HCT116 (cell line): ENCODE results near the gene RNF8. TPM values are rescaled to one million over a fixed set of nuclear protein-coding genes. Genes with fewer than 3 reads are reported as not detected.

Experiments
- ATAC-seq: fragments of 200-7000 bp; cut with Tn5 transposase; 2 replicates; pipeline ENCODE4 v1.9.1; 2020; ENCODE audit warnings: mild to moderate bottlenecking, moderate library complexity
- BruUV-seq: library from RNA; stranded (reverse); fragments of 400-500 nt; replicated peaks from 2 replicates; lab custom pipeline; 2021; lab: Mats Ljungman, UMichigan
- CTCF ChIA-PET: fragments of 300-600 bp; sonication (Branson Sonifier 250); formaldehyde crosslinking; loops from one replicate; lab custom pipeline; 2021; ENCODE audit warnings: antibody characterized with exemption; lab: Charles Lee
- POLR2A ChIA-PET: fragments of 300-600, 350-600 bp; sonication (Branson Sonifier 250); formaldehyde crosslinking; loops from one replicate; lab custom pipeline; 2021; ENCODE audit warnings: antibody characterized with exemption; lab: Charles Lee
- RAD21 ChIA-PET, 2 experiments: fragments of 300-600 bp; sonication (Branson Sonifier 250); formaldehyde crosslinking; loops; one replicate each; lab custom pipeline; 2023; ENCODE audit warnings: low total read pairs in 2 of 2; ENCODE audit not compliant: uncharacterized antibody in 2 of 2, unreplicated experiment in 2 of 2, low non-redundant PET in 1 of 2; lab: Charles Lee
- DNase-seq: peaks from one replicate; pipeline ENCODE4 v3.0.0-alpha.2; 2010; ENCODE audit warnings: low read depth, low spot score
- H2AFZ ChIP-seq: fragments of 200-600 bp; shearing (Covaris generic), sonication (generic); 2 replicates; pipeline ENCODE4 v1.6.1; 2017; ENCODE audit warnings: low read depth, mixed run types, mixed read lengths, antibody characterized with exemption, low read length; ENCODE audit not compliant: poor library complexity, severe bottlenecking
- H3K27ac ChIP-seq: 2 replicates; pipeline ENCODE4 v1.5.1; 2012; ENCODE audit warnings: low read depth, low read length
- H3K27me3 ChIP-seq: fragments of 200-600 bp; sonication (generic); 2 replicates; pipeline ENCODE4 v1.6.1; 2016; ENCODE audit warnings: mixed run types, low read length, mixed read lengths; ENCODE audit not compliant: insufficient read depth
- H3K36me3 ChIP-seq, 2 experiments: fragments of 200-500 bp in 1 of 2; fragments of 200-600 bp in 1 of 2; sonication (Bioruptor generic) in 1 of 2; sonication (generic) in 1 of 2; 2 replicates each; pipeline versions ENCODE4 v1.5.1 to v1.6.1; 2014 to 2016; ENCODE audit warnings: low read length in 2 of 2, inconsistent platforms in 1 of 2, mixed read lengths in 1 of 2, mixed run types in 1 of 2; ENCODE audit not compliant: insufficient read depth in 2 of 2, control insufficient read depth in 1 of 2
- H3K4me1 ChIP-seq, 2 experiments: fragments of 200-600 bp in 1 of 2; sonication (generic) in 1 of 2; 2 replicates each; pipeline versions ENCODE4 v1.5.1 to v1.6.1; 2012 to 2017; ENCODE audit warnings: low read length in 2 of 2, inconsistent platforms in 1 of 2, mild to moderate bottlenecking in 1 of 2, mixed read lengths in 1 of 2, mixed run types in 1 of 2, moderate library complexity in 1 of 2; ENCODE audit not compliant: insufficient read depth in 2 of 2, control insufficient read depth in 1 of 2
- H3K4me2 ChIP-seq: fragments of 200-600 bp; sonication (generic); 2 replicates; pipeline ENCODE4 v1.6.1; 2017; ENCODE audit warnings: mixed run types, low read length, mixed read lengths
- H3K4me3 ChIP-seq, 2 experiments: fragments of 200-600 bp in 1 of 2; sonication (generic) in 1 of 2; replicated peaks in 1 of 2; 2 replicates each; pipeline ENCODE4 v1.5.1; 2011 to 2016; ENCODE audit warnings: low read length in 2 of 2, control low read depth in 1 of 2, low read depth in 1 of 2, mild to moderate bottlenecking in 1 of 2, mixed read lengths in 1 of 2, mixed run types in 1 of 2
- H3K79me2 ChIP-seq: fragments of 200-600 bp; sonication (generic); 2 replicates; pipeline ENCODE4 v1.6.1; 2017; ENCODE audit warnings: mild to moderate bottlenecking, mixed run types, low read length, moderate library complexity, mixed read lengths; ENCODE audit not compliant: insufficient read depth
- H3K9ac ChIP-seq: fragments of 200-600 bp; sonication (generic); 2 replicates; pipeline ENCODE4 v1.6.1; 2016; ENCODE audit warnings: low read length, mixed read lengths
- H3K9me2 ChIP-seq: fragments of 200-600 bp; sonication (generic), shearing (Covaris generic); 2 replicates; pipeline ENCODE4 v1.6.1; 2017; ENCODE audit warnings: mixed run types, mild to moderate bottlenecking, moderate library complexity; ENCODE audit not compliant: insufficient read depth
- H3K9me3 ChIP-seq, 2 experiments: fragments of 200-500 bp in 1 of 2; fragments of 200-600 bp in 1 of 2; sonication (Bioruptor generic) in 1 of 2; sonication (generic) in 1 of 2; 2 replicates each; pipeline ENCODE4 v1.6.1; 2014 to 2017; ENCODE audit warnings: low read length in 2 of 2, mixed read lengths in 2 of 2, inconsistent platforms in 1 of 2, low read depth in 1 of 2, mild to moderate bottlenecking in 1 of 2, mixed run types in 1 of 2, moderate library complexity in 1 of 2; ENCODE audit not compliant: control insufficient read depth in 1 of 2, insufficient read depth in 1 of 2
- H4K20me1 ChIP-seq: fragments of 200-600 bp; sonication (generic), shearing (Covaris generic); 2 replicates; pipeline ENCODE4 v1.6.1; 2017; ENCODE audit warnings: mixed run types, mild to moderate bottlenecking, moderate library complexity; ENCODE audit not compliant: insufficient read depth
- EZH2phosphoT487 ChIP-seq: fragments of 200-600 bp; IDR thresholded peaks from 2 replicates; pipeline ENCODE4 v1.6.1; 2018; ENCODE audit warnings: antibody characterized with exemption, borderline replicate concordance
- FOSL1 ChIP-seq: IDR thresholded peaks from 2 replicates; pipeline ENCODE4 v1.6.1; 2012; ENCODE audit warnings: low read depth
- POLR2A ChIP-seq: IDR thresholded peaks from 2 replicates; pipeline ENCODE4 v1.7.0; 2011; ENCODE audit warnings: borderline replicate concordance; ENCODE audit not compliant: insufficient read depth, insufficient read length; ENCODE audit errors: extremely low read depth
- POLR2AphosphoS5 ChIP-seq: IDR thresholded peaks from 2 replicates; pipeline ENCODE4 v1.6.1; 2011; ENCODE audit warnings: mild to moderate bottlenecking, low read depth, low read length, moderate library complexity
- SRF ChIP-seq: IDR thresholded peaks from 2 replicates; pipeline ENCODE4 v1.6.1; 2012; ENCODE audit warnings: low read depth
- TCF7L2 ChIP-seq: IDR thresholded peaks from 2 replicates; pipeline ENCODE4 v1.7.0; 2011; ENCODE audit warnings: borderline replicate concordance, inconsistent platforms; ENCODE audit not compliant: insufficient read depth, insufficient read length; ENCODE audit errors: extremely low read depth
- ZBTB33 ChIP-seq: IDR thresholded peaks from 2 replicates; pipeline ENCODE4 v1.6.1; 2011; ENCODE audit warnings: mild to moderate bottlenecking, low read length, moderate library complexity; ENCODE audit not compliant: insufficient replicate concordance; ENCODE audit errors: extremely low read depth
- ZFX ChIP-seq: fragments of 450-650 bp; IDR thresholded peaks from 2 replicates; pipeline ENCODE4 v1.6.1; 2017
- intact Hi-C: fragments of 100-400 bp; cut with micrococcal nuclease; formaldehyde crosslinking; loops from 2 replicates; pipeline ENCODE4 v1.10.0; 2022
- total RNA-seq: library from RNA; stranded (reverse); gene quantifications from one replicate; pipeline ENCODE4 v1.2.1, GENCODE V29; 2021; ENCODE audit not compliant: unreplicated experiment
- TF ChIP-seq, protein P1 (sequence below): IDR thresholded peaks from 2 replicates; pipeline ENCODE4 v1.6.1; 2012
- TF ChIP-seq, protein P2 (sequence below): IDR thresholded peaks from 2 replicates; pipeline ENCODE4 v1.6.1; 2012

RNF8 gene
- total RNA-seq, 1 experiment from 2014 or later = 28.0 TPM

DNA sequence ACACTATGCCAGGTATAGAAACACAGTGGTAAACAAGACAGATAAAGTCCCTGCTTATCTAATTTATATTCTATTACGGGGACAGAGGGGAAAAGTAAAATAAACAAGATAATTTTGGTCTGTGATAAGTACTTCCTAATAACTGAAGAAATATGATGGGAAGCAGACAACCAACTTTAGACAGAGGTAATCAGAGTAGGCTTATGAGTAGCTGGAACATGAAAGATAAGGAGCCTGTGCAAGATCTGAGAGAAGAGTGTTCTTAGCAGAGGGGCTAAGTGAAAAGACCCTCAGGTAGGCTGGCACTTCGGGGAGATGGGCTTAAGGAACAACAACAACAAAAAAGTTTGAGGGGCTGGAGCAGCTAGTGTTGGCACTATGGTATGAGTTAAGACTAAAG lies 4.1 kb downstream of the RNF8 start:
- Histone ChIP-seq H3K9me2 (no peaks in the 10 kb centered on the region), H3K4me2 (no peak overlapping the region), H2AFZ (no peak overlapping the region), H3K4me1 (peaks cover 6 to 14% of the 10 kb centered on the region in 2 experiments; a peak in 3 of 4 replicates), H3K4me3 (no peak overlapping the region), H3K36me3 (peaks cover 5 to 8% of the 10 kb centered on the region in 2 experiments; a peak in 2 of 4 replicates), H3K9me3 (no peaks in the 10 kb centered on the region), H3K27me3 (no peaks in the 10 kb centered on the region), H3K79me2 (peaks cover 63% of the 10 kb centered on the region), H3K27ac (no peak overlapping the region), H4K20me1 (no peaks in the 10 kb centered on the region), H3K9ac (no peak overlapping the region)
- RAD21 ChIA-PET = no interaction called here
- POLR2A ChIA-PET = no interaction called here
- DNase-seq = no peak
- CTCF ChIA-PET = no interaction called here
- intact Hi-C loops = no loop called here
- no peak for TF ChIP-seq POLR2A
- no peak for TF ChIP-seq ZFX
- no peak for TF ChIP-seq ZBTB33
- TF ChIP-seq EZH2phosphoT487 = no peak
- no peak for TF ChIP-seq TCF7L2
- no peak for TF ChIP-seq FOSL1
- TF ChIP-seq, protein P1, sequence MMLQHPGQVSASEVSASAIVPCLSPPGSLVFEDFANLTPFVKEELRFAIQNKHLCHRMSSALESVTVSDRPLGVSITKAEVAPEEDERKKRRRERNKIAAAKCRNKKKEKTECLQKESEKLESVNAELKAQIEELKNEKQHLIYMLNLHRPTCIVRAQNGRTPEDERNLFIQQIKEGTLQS = no peak
- no peak for TF ChIP-seq POLR2AphosphoS5
- TF ChIP-seq, protein P2, sequence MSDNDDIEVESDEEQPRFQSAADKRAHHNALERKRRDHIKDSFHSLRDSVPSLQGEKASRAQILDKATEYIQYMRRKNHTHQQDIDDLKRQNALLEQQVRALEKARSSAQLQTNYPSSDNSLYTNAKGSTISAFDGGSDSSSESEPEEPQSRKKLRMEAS = no peak
- TF ChIP-seq SRF = no peak
- ATAC-seq = no peak
- no TSS peak for BruUV-seq
